ENCODE data around the gene ITPR3. TPM values are rescaled to one million over a fixed set of nuclear protein-coding genes. Genes with fewer than 3 reads are reported as not detected.

ITPR3 gene
- total RNA-seq, 2 experiments from 2014 or later: 57.8 to 59.3 TPM

GRCh38 chr6:33726696-33727095 lies 105.6 kb downstream of the ITPR3 start:
- POLR2A ChIA-PET: no interaction called here

GRCh38 chr6:33727126-33727525 lies 106.0 kb downstream of the ITPR3 start:
- H3K27ac Mint-ChIP-seq: no peak overlapping the region
- POLR2A ChIA-PET: no interaction called here
- no peaks in the 10 kb centered on the region for H3K9me3 Mint-ChIP-seq (ENCODE audit: insufficient read depth)
- H3K4me3 Mint-ChIP-seq: no peak overlapping the region
- ATAC-seq (no peak), DNase-seq (no peak)
- CTCF ChIA-PET: interaction anchor here (1.7 kb wide), 1 partner anchor 17 kb away, joined by 7 read pairs; no protein-coding TSS in a partner anchor
- H3K4me1 Mint-ChIP-seq (ENCODE audit: low read depth): peaks cover 12% of the 10 kb centered on the region
- peaks cover 16% of the 10 kb centered on the region for H3K27me3 Mint-ChIP-seq (ENCODE audit: low read depth)
- H3K36me3 Mint-ChIP-seq (ENCODE audit: low read depth): no peaks in the 10 kb centered on the region

More at GRCh38 chr6:33726696-33727095, 105.6 kb downstream of the ITPR3 start:
- no peak for DNase-seq
- Mint-ChIP-seq H3K4me3 (no peak overlapping the region), H3K36me3 (ENCODE audit: low read depth) (no peaks in the 10 kb centered on the region), H3K27me3 (ENCODE audit: low read depth) (peaks cover 19% of the 10 kb centered on the region), H3K9me3 (ENCODE audit: insufficient read depth) (no peaks in the 10 kb centered on the region), H3K27ac (no peak overlapping the region), H3K4me1 (ENCODE audit: low read depth) (peaks cover 12% of the 10 kb centered on the region)
- ATAC-seq: no peak
- CTCF ChIA-PET: interaction anchor here (1.7 kb wide), 2 partner anchors 16 to 17 kb away, joined by 6 to 7 read pairs; partner anchors contain the start of gene UQCC2

- CTCF ChIA-PET: interaction anchor here (0.7 kb wide), 1 partner anchor 16 kb away, joined by 3 read pairs; the partner anchor contains the start of gene UQCC2
These were observed 106.8 kb downstream of the ITPR3 start for GRCh38 chr6:33727932-33728331.

GRCh38 chr6:33728438-33728837 lies 107.3 kb downstream of the ITPR3 start:
- H3K4me3 Mint-ChIP-seq: no peak overlapping the region
- CTCF ChIA-PET: interaction anchor here (0.7 kb wide), 1 partner anchor 17 kb away, joined by 3 read pairs; the partner anchor contains the start of gene UQCC2
- peaks cover 12% of the 10 kb centered on the region for H3K4me1 Mint-ChIP-seq (ENCODE audit: low read depth)
- no peak for DNase-seq
- peaks cover 13% of the 10 kb centered on the region for H3K27me3 Mint-ChIP-seq (ENCODE audit: low read depth)
- no peaks in the 10 kb centered on the region for H3K9me3 Mint-ChIP-seq (ENCODE audit: insufficient read depth)
- no peak overlapping the region for H3K27ac Mint-ChIP-seq
- no peaks in the 10 kb centered on the region for H3K36me3 Mint-ChIP-seq (ENCODE audit: low read depth)
- ATAC-seq: no peak
- POLR2A ChIA-PET: no interaction called here

More at GRCh38 chr6:33727932-33728331, 106.8 kb downstream of the ITPR3 start:
- Mint-ChIP-seq H3K27ac (no peak overlapping the region), H3K27me3 (ENCODE audit: low read depth) (peaks cover 13% of the 10 kb centered on the region), H3K9me3 (ENCODE audit: insufficient read depth) (no peaks in the 10 kb centered on the region), H3K36me3 (ENCODE audit: low read depth) (no peaks in the 10 kb centered on the region), H3K4me3 (no peak overlapping the region), H3K4me1 (ENCODE audit: low read depth) (peaks cover 12% of the 10 kb centered on the region)
- POLR2A ChIA-PET: no interaction called here
- DNase-seq: no peak
- ATAC-seq: no peak

- CTCF ChIA-PET: no interaction called here
- Mint-ChIP-seq H3K27me3 (ENCODE audit: low read depth) (peaks cover 8% of the 10 kb centered on the region), H3K4me1 (ENCODE audit: low read depth) (peaks cover 7% of the 10 kb centered on the region), H3K9me3 (ENCODE audit: insufficient read depth) (no peaks in the 10 kb centered on the region), H3K36me3 (ENCODE audit: low read depth) (no peaks in the 10 kb centered on the region), H3K27ac (no peak overlapping the region), H3K4me3 (no peak overlapping the region)
- ATAC-seq: no peak
- POLR2A ChIA-PET: no interaction called here
- no peak for DNase-seq
These were observed 107.9 kb downstream of the ITPR3 start for GRCh38 chr6:33729059-33729458.

GRCh38 chr6:33730611-33731010 lies 109.5 kb downstream of the ITPR3 start:
- Mint-ChIP-seq H3K27ac (no peak overlapping the region), H3K9me3 (ENCODE audit: insufficient read depth) (no peaks in the 10 kb centered on the region), H3K27me3 (ENCODE audit: low read depth) (no peaks in the 10 kb centered on the region), H3K4me3 (no peak overlapping the region), H3K4me1 (ENCODE audit: low read depth) (no peaks in the 10 kb centered on the region), H3K36me3 (ENCODE audit: low read depth) (no peaks in the 10 kb centered on the region)
- ChIA-PET CTCF (interaction anchor here (2.5 kb wide), 1 partner anchor 19 kb away, joined by 7 read pairs; the partner anchor contains the start of gene UQCC2), POLR2A (no interaction called here)
- ATAC-seq (no peak), DNase-seq (no peak)

GRCh38 chr6:33731035-33731434 lies 109.9 kb downstream of the ITPR3 start:
- H3K4me1 Mint-ChIP-seq (ENCODE audit: low read depth): no peaks in the 10 kb centered on the region
- H3K36me3 Mint-ChIP-seq (ENCODE audit: low read depth): no peaks in the 10 kb centered on the region
- ATAC-seq (no peak), DNase-seq (no peak)
- CTCF ChIA-PET: interaction anchor here (2.5 kb wide), 1 partner anchor 20 kb away, joined by 7 read pairs; the partner anchor contains the start of gene UQCC2
- H3K9me3 Mint-ChIP-seq (ENCODE audit: insufficient read depth): no peaks in the 10 kb centered on the region
- H3K4me3 Mint-ChIP-seq: no peak overlapping the region
- POLR2A ChIA-PET: interaction anchor here (0.6 kb wide), 1 partner anchor 401 kb away, joined by 3 read pairs; no protein-coding TSS in a partner anchor
- no peak overlapping the region for H3K27ac Mint-ChIP-seq
- H3K27me3 Mint-ChIP-seq (ENCODE audit: low read depth): no peaks in the 10 kb centered on the region

GRCh38 chr6:33731751-33732282 lies 110.7 kb downstream of the ITPR3 start:
- Mint-ChIP-seq H3K27ac (no peak overlapping the region), H3K27me3 (ENCODE audit: low read depth) (no peaks in the 10 kb centered on the region), H3K4me3 (no peak overlapping the region), H3K36me3 (ENCODE audit: low read depth) (no peaks in the 10 kb centered on the region), H3K9me3 (ENCODE audit: insufficient read depth) (no peaks in the 10 kb centered on the region), H3K4me1 (ENCODE audit: low read depth) (no peaks in the 10 kb centered on the region)
- DNase-seq (no peak), ATAC-seq (no peak)
- POLR2A ChIA-PET: no interaction called here
- CTCF ChIA-PET: interaction anchor here (2.5 kb wide), 1 partner anchor 20 kb away, joined by 7 read pairs; the partner anchor contains the start of gene UQCC2

- H3K4me3 Mint-ChIP-seq: no peak overlapping the region
- ATAC-seq (no peak), DNase-seq (no peak)
- no peak overlapping the region for H3K27ac Mint-ChIP-seq
- no peaks in the 10 kb centered on the region for H3K9me3 Mint-ChIP-seq (ENCODE audit: insufficient read depth)
- H3K27me3 Mint-ChIP-seq (ENCODE audit: low read depth): no peaks in the 10 kb centered on the region
- H3K36me3 Mint-ChIP-seq (ENCODE audit: low read depth): no peaks in the 10 kb centered on the region
- no peaks in the 10 kb centered on the region for H3K4me1 Mint-ChIP-seq (ENCODE audit: low read depth)
- ChIA-PET POLR2A (no interaction called here), CTCF (interaction anchor here (2.5 kb wide), 1 partner anchor 21 kb away, joined by 7 read pairs; the partner anchor contains the start of gene UQCC2)
These were observed 111.3 kb downstream of the ITPR3 start for GRCh38 chr6:33732385-33732784.

GRCh38 chr6:33732817-33733708 lies 111.9 kb downstream of the ITPR3 start:
- ChIA-PET POLR2A (no interaction called here), CTCF (interaction anchor here (2.5 kb wide), 1 partner anchor 22 kb away, joined by 7 read pairs; the partner anchor contains the start of gene UQCC2)
- Mint-ChIP-seq H3K27ac (no peak overlapping the region), H3K9me3 (ENCODE audit: insufficient read depth) (no peaks in the 10 kb centered on the region), H3K27me3 (ENCODE audit: low read depth) (no peaks in the 10 kb centered on the region), H3K4me1 (ENCODE audit: low read depth) (no peaks in the 10 kb centered on the region), H3K4me3 (no peak overlapping the region), H3K36me3 (ENCODE audit: low read depth) (no peaks in the 10 kb centered on the region)
- DNase-seq (no peak), ATAC-seq (no peak)

- DNase-seq: no peak
- ChIA-PET CTCF (no interaction called here), POLR2A (no interaction called here)
- ATAC-seq: no peak
- Mint-ChIP-seq H3K4me1 (ENCODE audit: low read depth) (no peaks in the 10 kb centered on the region), H3K27ac (no peak overlapping the region), H3K4me3 (no peak overlapping the region), H3K36me3 (ENCODE audit: low read depth) (no peaks in the 10 kb centered on the region), H3K9me3 (ENCODE audit: insufficient read depth) (no peaks in the 10 kb centered on the region), H3K27me3 (ENCODE audit: low read depth) (no peaks in the 10 kb centered on the region)
These were observed 112.5 kb downstream of the ITPR3 start for GRCh38 chr6:33733709-33734007.

GRCh38 chr6:33735216-33735615 lies 114.1 kb downstream of the ITPR3 start:
- POLR2A ChIA-PET: no interaction called here
- DNase-seq: no peak

More at GRCh38 chr6:33735216-33735615, 114.1 kb downstream of the ITPR3 start:
- no peaks in the 10 kb centered on the region for H3K27me3 Mint-ChIP-seq (ENCODE audit: low read depth)
- no peak for ATAC-seq
- no peaks in the 10 kb centered on the region for H3K36me3 Mint-ChIP-seq (ENCODE audit: low read depth)
- no peaks in the 10 kb centered on the region for H3K9me3 Mint-ChIP-seq (ENCODE audit: insufficient read depth)
- no peak overlapping the region for H3K4me3 Mint-ChIP-seq
- no peaks in the 10 kb centered on the region for H3K4me1 Mint-ChIP-seq (ENCODE audit: low read depth)
- H3K27ac Mint-ChIP-seq: no peak overlapping the region
- CTCF ChIA-PET: no interaction called here

All from activated CD8-positive, alpha-beta T cell treated with anti-CD3 and anti-CD28 coated beads, Interleukin-2, amount 10 ng/mL, durations not matched to agents 7 days and 5 days (primary cell).